Fibroblast of lung (primary cell): Measurements from ENCODE around the gene ATAT1. TPM values are rescaled to one million over a fixed set of nuclear protein-coding genes. Genes with fewer than 3 reads are reported as not detected.

Experiments
- DNase-seq, 2 donors: peaks; one replicate each; pipeline versions ENCODE4 v3.0.0 to v3.0.0-alpha.2; 2010; ENCODE audit warnings: low read depth in 2 of 2
- H2AFZ ChIP-seq: 2 replicates; pipeline ENCODE4 v1.5.1; 2012; ENCODE audit warnings: low read length, control low read depth, inconsistent platforms
- H3K27ac ChIP-seq: 2 replicates; pipeline ENCODE4 v1.5.1; 2011; ENCODE audit warnings: low read length, control low read depth; ENCODE audit not compliant: insufficient read depth
- H3K27me3 ChIP-seq: 2 replicates; pipeline ENCODE4 v1.5.1; 2011; ENCODE audit warnings: mild to moderate bottlenecking, low read length; ENCODE audit not compliant: control insufficient read depth, insufficient read depth
- H3K36me3 ChIP-seq: 2 replicates; pipeline ENCODE4 v1.5.1; 2011; ENCODE audit warnings: low read length; ENCODE audit not compliant: control insufficient read depth, insufficient read depth
- H3K4me1 ChIP-seq: 2 replicates; pipeline ENCODE4 v1.5.1; 2011; ENCODE audit warnings: low read length; ENCODE audit not compliant: control insufficient read depth, insufficient read depth; ENCODE audit errors: extremely low read depth
- H3K4me2 ChIP-seq: 2 replicates; pipeline ENCODE4 v1.5.1; 2011; ENCODE audit warnings: low read length, control low read depth; ENCODE audit not compliant: insufficient read depth; ENCODE audit errors: extremely low read depth
- H3K4me3 ChIP-seq, 4 experiments: fragments of 200-600 bp in 1 of 4; sonication (generic) in 1 of 4; replicated peaks in 1 of 4; 2 replicates each; pipeline ENCODE4 v1.5.1; 2011 to 2016; ENCODE audit warnings: low read length in 4 of 4, low read depth in 3 of 4, mild to moderate bottlenecking in 3 of 4, control low read depth in 2 of 4, inconsistent platforms in 1 of 4, mixed read lengths in 1 of 4; ENCODE audit not compliant: insufficient read depth in 1 of 4; ENCODE audit errors: control extremely low read depth in 1 of 4
- H3K79me2 ChIP-seq: 2 replicates; pipeline ENCODE4 v1.5.1; 2012; ENCODE audit warnings: mild to moderate bottlenecking, low read length, inconsistent platforms; ENCODE audit not compliant: control insufficient read depth, insufficient read depth
- H3K9ac ChIP-seq: 2 replicates; pipeline ENCODE4 v1.5.1; 2011; ENCODE audit warnings: mild to moderate bottlenecking, low read length, control low read depth; ENCODE audit not compliant: insufficient read depth
- H3K9me3 ChIP-seq: 2 replicates; pipeline ENCODE4 v1.5.1; 2012; ENCODE audit warnings: low read depth, low read length; ENCODE audit not compliant: control insufficient read depth, insufficient read depth
- H4K20me1 ChIP-seq: 2 replicates; pipeline ENCODE4 v1.5.1; 2011; ENCODE audit warnings: low read length; ENCODE audit not compliant: control insufficient read depth, insufficient read depth; ENCODE audit errors: extremely low read depth
- CTCF ChIP-seq, 2 donors: IDR thresholded peaks in 1 of 2; conservative IDR thresholded peaks in 1 of 2; 1 replicate in 1 of 2; 2 replicates in 1 of 2; pipeline ENCODE4 v1.5.1; 2011 to 2012; ENCODE audit warnings: low read length in 2 of 2, control low read depth in 1 of 2, inconsistent platforms in 1 of 2, low read depth in 1 of 2, mild to moderate bottlenecking in 1 of 2
- EZH2 ChIP-seq: IDR thresholded peaks from 2 replicates; pipeline ENCODE4 v1.5.1; 2012; ENCODE audit warnings: low read length, control low read depth, mild to moderate bottlenecking; ENCODE audit errors: missing control alignments
- polyA plus RNA-seq, 2 donors: library from polyadenylated mRNA; depleted of rRNA in 1 of 2; stranded (reverse) in 1 of 2; unstranded in 1 of 2; fragments of >200 nt; gene quantifications; 2 replicates each; pipeline ENCODE4 v1.2.1, GENCODE V29; 2011 to 2012; ENCODE audit warnings: missing spikeins in 1 of 2
- total RNA-seq: library from RNA; depleted of rRNA; stranded (reverse); fragments of >200 nt; gene quantifications from 2 replicates; pipeline ENCODE4 v1.2.1, GENCODE V29; 2014

Gene ATAT1
- total and polyA plus RNA-seq, 2 donors (not counting 1 experiment from before 2014, with no cell fraction given) = 5.1 to 6.8 TPM

DNA sequence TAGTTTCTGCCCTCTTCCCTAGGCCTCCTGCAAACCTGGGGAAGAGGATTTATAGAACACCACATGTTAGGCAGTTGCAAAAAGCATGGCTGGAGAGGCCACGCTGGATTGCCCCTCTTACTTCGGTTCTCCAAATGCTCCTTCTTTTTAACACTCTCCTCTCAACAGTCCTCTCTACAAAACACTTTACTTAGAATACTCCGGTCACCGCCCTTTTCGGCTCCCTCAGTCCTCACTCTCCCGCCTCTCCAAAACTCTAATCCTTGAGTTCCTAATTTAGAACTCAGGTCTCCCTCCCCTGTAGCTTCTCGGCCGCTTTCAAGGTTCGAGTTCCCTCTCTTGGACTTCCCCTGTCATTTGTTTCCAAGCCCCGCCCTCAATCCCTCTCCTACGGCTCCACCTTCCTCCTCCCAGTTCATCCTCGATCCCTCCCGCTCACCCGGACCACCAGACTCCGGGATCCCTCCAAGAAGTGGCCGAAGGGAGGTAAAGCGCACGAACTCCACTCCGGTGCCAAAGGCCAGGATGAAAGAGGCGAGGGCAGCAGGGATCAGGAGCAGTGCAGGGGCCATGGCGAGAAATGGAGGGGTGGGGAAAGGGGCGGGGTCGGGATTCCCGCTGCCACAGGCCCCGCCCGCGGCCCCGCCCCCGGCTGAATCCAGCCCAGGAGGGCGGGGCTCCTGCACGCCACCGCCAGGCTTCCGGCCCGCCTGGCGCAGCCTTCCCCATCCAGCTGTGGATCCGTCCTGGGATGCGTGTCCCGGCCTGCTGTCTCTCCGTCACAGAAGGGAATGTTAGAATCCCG lies 63.9 kb downstream of the ATAT1 start, which contains the start of gene NRM:
Gene NRM, minus strand, starts transcription at position 582 of the 805 bp plus-strand sequence. Its CDS starts 10 bp downstream, at position 572.
- Histone ChIP-seq H4K20me1 (no peaks in the 10 kb centered on the region), H3K9me3 (no peaks in the 10 kb centered on the region), H3K27me3 (no peaks in the 10 kb centered on the region), H3K4me1 (peaks cover 29% of the 10 kb centered on the region), H3K4me2 (peak within 1 kb of the TSS; percentile 96), H3K9ac (peak within 1 kb of the TSS; percentile 69), H3K27ac (peak within 1 kb of the TSS; percentile 99), H2AFZ (peak within 1 kb of the TSS; percentile 97), H3K4me3 (peak within 1 kb of the TSS; percentile 75 to 95 (median 81)), H3K79me2 (peaks cover 39% of the 10 kb centered on the region), H3K36me3 (no peaks in the 10 kb centered on the region)
- DNase-seq = peak; percentile 77 to 80
- TF ChIP-seq CTCF (conservative IDR thresholded peaks at IDR 0.05 in 1 of 2, IDR thresholded peaks at IDR 0.05 in 1 of 2; ENCODE audit: low read depth in 1 of 2, low read length in 2 of 2) = no peak

GRCh38 chr6:30691208-30691847 lies 64.7 kb downstream of the ATAT1 start:
- no peak for TF ChIP-seq CTCF (conservative IDR thresholded peaks at IDR 0.05 in 1 of 2, IDR thresholded peaks at IDR 0.05 in 1 of 2; ENCODE audit: low read depth in 1 of 2, low read length in 2 of 2)
- TF ChIP-seq EZH2 = no peak

More at GRCh38 chr6:30691208-30691847, 64.7 kb downstream of the ATAT1 start:
- H3K36me3 ChIP-seq = no peaks in the 10 kb centered on the region
- H3K27me3 ChIP-seq = no peaks in the 10 kb centered on the region
- no peaks in the 10 kb centered on the region for H3K9me3 ChIP-seq
- H4K20me1 ChIP-seq = no peaks in the 10 kb centered on the region
- peak overlapping the region; percentile 49 for H3K9ac ChIP-seq
- H3K4me2 ChIP-seq = peak overlapping the region; percentile 96
- H3K4me3 ChIP-seq = peak overlapping the region; percentile 31 to 95 (median 66)
- DNase-seq = no peak
- peaks cover 32% of the 10 kb centered on the region for H3K79me2 ChIP-seq
- peaks cover 29% of the 10 kb centered on the region for H3K4me1 ChIP-seq
- H3K27ac ChIP-seq = peak overlapping the region; percentile 99
- peak overlapping the region; percentile 35 for H2AFZ ChIP-seq

Other genes with a start within 250 kb of the ATAT1 start
- 213 and 254 TPM in 2 replicates for gene HLA-E, start 137.4 kb upstream of the ATAT1 start, total RNA-seq
- gene HLA-E, start 137.4 kb upstream of the ATAT1 start, polyA plus RNA-seq = 115 and 183 TPM in 2 replicates
- gene GNL1, start 70.4 kb upstream of the ATAT1 start, total RNA-seq = 50.1 and 67.0 TPM in 2 replicates
- 33.4 and 35.2 TPM in 2 replicates for gene GNL1, start 70.4 kb upstream of the ATAT1 start, polyA plus RNA-seq
- gene PRR3, start 69.6 kb upstream of the ATAT1 start, total RNA-seq = 5.1 and 6.6 TPM in 2 replicates
- 19.0 and 23.2 TPM in 2 replicates for gene PRR3, start 69.6 kb upstream of the ATAT1 start, polyA plus RNA-seq
- gene ABCF1, start 55.4 kb upstream of the ATAT1 start, total RNA-seq = 35.5 and 37.2 TPM in 2 replicates
- gene ABCF1, start 55.4 kb upstream of the ATAT1 start, polyA plus RNA-seq = 49.2 and 62.6 TPM in 2 replicates
- 18.2 and 28.2 TPM in 2 replicates for gene PPP1R10, start 9.6 kb upstream of the ATAT1 start, total RNA-seq
- gene PPP1R10, start 9.6 kb upstream of the ATAT1 start, polyA plus RNA-seq = 25.2 and 35.5 TPM in 2 replicates
- 76.8 and 85.5 TPM in 2 replicates for gene MRPS18B, start 9.0 kb upstream of the ATAT1 start, total RNA-seq
- 53.1 and 79.5 TPM in 2 replicates for gene MRPS18B, start 9.0 kb upstream of the ATAT1 start, polyA plus RNA-seq
- gene C6orf136, start 20.3 kb downstream of the ATAT1 start, total RNA-seq = 2.5 and 4.4 TPM in 2 replicates
- gene C6orf136, start 20.3 kb downstream of the ATAT1 start, polyA plus RNA-seq = 3.6 and 6.3 TPM in 2 replicates
- gene DHX16, start 46.1 kb downstream of the ATAT1 start, total RNA-seq = 33.1 and 34.8 TPM in 2 replicates
- gene DHX16, start 46.1 kb downstream of the ATAT1 start, polyA plus RNA-seq = 22.5 and 33.2 TPM in 2 replicates
- gene PPP1R18, start 59.8 kb downstream of the ATAT1 start, total RNA-seq = 44.4 and 63.4 TPM in 2 replicates
- 92.6 and 122 TPM in 2 replicates for gene PPP1R18, start 59.8 kb downstream of the ATAT1 start, polyA plus RNA-seq
- 1.5 and 2.5 TPM in 2 replicates for gene NRM, start 64.1 kb downstream of the ATAT1 start, total RNA-seq
- gene NRM, start 64.1 kb downstream of the ATAT1 start, polyA plus RNA-seq = 18.3 and 39.6 TPM in 2 replicates
- 3.3 and 5.0 TPM in 2 replicates for gene MDC1, start 90.4 kb downstream of the ATAT1 start, total RNA-seq
- 3.3 and 7.4 TPM in 2 replicates for gene MDC1, start 90.4 kb downstream of the ATAT1 start, polyA plus RNA-seq
- gene TUBB, start 93.5 kb downstream of the ATAT1 start, total RNA-seq = 432 and 551 TPM in 2 replicates
- gene TUBB, start 93.5 kb downstream of the ATAT1 start, polyA plus RNA-seq = 1,493 and 2,513 TPM in 2 replicates
- 136 and 180 TPM in 2 replicates for gene FLOT1, start 115.8 kb downstream of the ATAT1 start, total RNA-seq
- 301 TPM in 2 replicates for gene FLOT1, start 115.8 kb downstream of the ATAT1 start, polyA plus RNA-seq
- gene IER3, start 117.7 kb downstream of the ATAT1 start, total RNA-seq = 42.9 and 43.3 TPM in 2 replicates
- 34.2 and 102 TPM in 2 replicates for gene IER3, start 117.7 kb downstream of the ATAT1 start, polyA plus RNA-seq